ENCODE measurements around the gene CARMIL1.
"Not testable (repeated sequence)": the region's sequence is repeated elsewhere in the genome, so short reads cannot be mapped to it uniquely, and the experiment has no call there.

CARMIL1 gene

DNA sequence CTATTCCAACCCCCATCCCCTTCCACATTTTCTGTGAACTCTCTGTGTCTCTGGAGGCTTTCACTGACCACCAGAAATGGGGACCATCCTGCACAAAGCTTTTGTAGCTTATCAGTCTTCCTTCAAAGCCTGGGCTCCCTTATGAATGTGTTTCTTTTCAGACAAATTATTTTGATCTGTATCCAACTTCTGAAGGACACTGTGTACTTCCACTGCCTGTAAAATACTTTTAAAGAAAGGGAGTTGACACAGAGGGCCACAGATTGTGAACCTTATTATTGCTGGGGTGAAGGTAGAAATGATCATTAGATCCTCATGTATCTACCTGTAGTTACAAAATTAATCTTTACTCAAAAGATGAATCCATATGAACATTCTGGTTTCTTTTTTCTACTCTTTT lies 135.6 kb downstream of the CARMIL1 start:
- no peak for DNase-seq

DNA sequence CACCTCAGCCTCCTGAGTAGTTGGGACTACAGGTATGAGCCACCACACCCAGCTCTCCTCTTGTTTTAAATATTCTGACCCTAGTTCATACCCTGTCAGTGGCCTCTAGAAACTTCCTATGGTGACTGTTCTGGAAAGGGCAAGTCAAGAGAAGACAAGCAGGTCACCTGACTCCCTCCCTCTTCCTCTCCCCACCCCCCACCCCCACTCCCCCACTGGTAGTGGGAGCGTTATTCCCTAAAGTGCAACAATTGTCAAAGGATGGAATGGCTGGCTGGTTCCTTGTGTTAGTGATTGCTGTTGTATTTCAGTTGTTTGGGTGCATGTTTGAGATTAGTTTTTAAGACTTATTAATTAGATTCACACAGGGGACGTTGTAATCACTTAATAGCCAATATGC lies 136.1 kb downstream of the CARMIL1 start:
- DNase-seq = no peak

DNA sequence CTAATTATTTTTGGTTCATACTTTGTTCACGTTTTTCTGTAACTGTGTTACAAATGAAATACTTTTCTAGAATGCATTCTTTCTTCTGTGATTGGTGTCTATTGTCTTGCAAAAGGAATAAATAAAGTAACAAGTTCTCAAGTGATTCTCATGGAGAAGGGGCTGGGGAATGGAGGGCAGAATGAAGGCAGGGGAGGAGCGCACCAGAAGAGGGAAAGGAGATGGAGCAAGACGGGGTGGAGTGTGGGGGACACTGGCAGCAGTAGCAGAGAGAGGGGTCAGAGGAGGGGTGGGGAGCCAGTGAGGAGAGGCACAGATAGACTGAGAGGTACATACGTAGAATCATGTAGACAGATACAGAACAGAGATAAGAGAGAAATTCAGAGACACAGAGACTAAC lies 136.5 kb downstream of the CARMIL1 start:
- DNase-seq = no peak

DNA sequence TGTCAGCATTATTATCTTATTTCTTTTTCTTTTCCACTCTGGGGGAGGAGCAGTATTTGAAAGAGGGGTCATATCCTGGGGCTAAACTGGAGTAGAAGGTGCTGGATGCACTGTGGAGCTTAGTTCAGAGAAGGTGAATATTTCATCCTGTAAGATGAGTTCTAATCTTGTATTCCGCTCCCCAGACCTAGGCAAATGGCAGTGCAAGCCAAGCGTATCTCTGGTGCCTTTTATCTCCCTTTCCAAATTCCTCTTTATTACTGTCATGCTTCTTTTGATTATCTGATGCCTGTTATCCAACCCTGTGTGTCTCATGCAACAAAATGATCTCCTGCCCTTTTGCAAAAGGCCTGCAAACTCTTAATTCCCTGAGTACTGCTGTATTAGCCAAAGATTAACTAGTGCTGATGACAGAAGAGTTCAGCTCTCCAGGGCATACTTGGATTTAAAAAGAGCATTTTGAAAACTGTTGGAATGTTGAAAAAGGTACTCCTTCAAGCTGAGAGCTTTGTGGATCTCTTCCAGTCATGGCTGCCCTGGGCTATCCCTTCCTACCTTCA lies 138.0 kb downstream of the CARMIL1 start:
- no peak for DNase-seq

DNA sequence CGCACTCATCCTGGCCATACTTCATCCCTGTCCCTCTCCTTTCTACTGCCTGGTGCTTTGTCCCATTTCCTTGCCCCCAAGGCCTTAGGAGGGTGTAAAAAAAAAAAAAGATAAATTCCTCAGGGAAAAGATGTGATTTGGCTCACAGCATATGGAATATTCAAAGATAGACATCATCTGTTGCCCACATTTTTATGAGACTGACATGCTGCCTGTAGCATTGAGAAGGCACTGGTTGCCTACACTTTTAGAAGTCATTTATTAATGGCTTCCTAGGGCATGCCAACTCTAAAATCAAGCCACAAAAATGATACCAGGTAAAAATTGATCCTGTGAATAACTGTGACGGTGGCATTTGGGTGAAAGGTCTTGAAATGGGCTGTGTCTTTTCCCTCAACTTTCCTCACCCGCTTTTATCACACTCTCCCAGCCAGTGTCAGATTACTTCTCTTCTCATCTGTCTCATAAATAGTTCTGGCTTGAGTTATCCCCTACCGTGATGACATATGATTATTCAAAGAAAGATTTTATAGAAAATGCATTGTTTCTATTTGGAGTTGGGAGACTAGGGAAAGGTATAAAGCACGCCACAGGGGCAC lies 139.4 kb downstream of the CARMIL1 start:
- DNase-seq = no peak

DNA sequence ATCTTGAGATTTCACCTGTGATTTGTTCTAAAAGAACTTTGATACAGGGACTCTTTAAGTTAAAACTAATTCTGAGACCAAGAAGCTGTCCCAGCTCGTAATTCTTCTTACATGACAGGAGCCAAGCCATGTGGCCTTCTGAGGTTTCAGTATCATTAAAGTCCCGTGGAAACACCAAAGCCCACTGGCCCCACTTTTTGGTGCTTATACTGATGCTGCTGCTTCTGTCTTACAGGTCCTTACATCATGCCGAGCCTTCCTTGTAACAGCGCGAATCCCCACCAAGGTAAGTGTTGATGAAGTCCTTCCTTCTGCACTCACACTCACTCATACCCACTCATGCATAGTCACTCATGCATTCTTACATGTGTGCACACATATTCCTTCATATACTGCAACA lies 140.7 kb downstream of the CARMIL1 start:
- no peak for DNase-seq

DNA sequence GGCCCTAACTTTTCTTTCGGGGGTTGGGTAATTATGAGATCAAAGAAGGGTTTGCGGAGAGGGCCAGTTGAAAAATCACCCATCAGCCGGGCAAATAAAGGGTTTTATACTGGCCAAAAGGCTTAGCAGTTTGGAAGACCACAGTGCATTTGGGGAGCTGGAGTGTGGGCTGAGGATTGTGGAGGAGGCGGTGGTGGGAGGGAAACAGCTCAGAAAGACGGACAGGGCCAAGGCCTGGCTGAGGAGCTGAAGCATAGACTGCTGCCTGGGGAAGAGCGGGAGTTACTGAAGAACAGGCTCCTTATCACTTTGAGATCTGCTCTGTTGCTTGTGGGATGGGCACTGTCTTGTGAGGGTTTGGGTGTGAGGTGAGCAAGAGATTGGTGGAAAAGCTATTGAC lies 144.2 kb downstream of the CARMIL1 start:
- DNase-seq = no peak

DNA sequence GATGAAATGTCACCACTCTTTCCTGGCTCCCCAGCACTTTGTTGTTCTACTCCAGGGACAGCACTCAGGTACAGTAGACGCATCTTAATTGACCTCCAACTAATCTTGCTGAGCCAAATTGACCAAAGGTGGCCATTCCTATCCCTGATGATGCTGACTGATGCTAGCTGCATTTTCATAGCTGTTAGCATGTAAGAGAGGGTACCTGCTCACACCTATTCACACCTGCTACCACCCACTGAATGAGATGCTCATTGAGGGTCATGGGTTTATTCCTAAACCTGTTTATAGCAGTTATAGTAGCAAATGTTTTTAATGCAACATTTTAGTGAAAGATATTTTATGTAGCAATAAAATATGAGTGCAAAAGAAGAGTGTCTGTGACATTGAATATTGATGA lies 145.1 kb downstream of the CARMIL1 start:
- no peak for DNase-seq

DNA sequence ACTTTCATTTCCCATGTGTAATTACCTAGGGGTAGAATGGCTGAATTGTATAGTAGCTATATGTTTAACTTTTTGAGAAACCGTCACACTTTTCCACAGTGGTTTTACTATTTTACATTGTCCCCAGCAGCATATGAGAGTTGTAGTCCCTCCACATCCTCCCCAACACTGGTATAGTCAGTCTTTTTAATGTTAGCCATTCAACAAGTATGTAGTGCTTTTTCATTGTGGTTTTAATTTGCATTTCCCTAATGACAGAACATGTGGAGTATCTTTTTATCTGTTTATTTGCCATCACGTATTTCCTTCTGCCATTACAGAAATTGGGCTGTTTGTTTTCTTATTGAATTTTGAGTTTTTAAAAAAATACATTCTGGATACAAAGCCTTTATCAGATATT lies 148.4 kb downstream of the CARMIL1 start:
- DNase-seq = no peak

DNA sequence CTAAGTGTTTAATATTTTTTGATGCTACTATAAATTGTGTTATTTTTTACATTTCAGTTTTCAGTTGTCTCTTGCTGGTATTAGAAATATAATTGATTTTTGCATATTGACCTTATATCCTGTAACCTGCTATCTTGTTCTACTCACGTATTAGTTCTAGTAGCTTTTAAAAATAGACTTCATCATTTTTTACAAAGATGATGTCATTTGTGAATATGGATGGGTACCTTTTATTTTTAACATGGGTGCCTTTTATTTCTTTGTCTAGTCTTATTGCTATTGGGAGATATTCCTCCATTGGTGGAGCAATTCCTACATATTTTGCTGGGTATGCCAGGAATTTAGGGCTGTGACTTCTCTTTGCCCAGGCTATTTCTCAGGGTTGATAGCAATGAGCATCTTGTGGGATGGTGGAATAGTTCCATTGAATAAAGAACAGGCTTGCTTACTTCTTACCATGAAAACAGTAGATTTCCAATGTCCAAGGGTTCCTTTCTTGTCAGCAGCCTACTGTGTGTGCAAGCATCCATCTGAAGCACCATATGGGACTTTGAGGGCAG lies 149.7 kb downstream of the CARMIL1 start:
- DNase-seq = no peak

DNA sequence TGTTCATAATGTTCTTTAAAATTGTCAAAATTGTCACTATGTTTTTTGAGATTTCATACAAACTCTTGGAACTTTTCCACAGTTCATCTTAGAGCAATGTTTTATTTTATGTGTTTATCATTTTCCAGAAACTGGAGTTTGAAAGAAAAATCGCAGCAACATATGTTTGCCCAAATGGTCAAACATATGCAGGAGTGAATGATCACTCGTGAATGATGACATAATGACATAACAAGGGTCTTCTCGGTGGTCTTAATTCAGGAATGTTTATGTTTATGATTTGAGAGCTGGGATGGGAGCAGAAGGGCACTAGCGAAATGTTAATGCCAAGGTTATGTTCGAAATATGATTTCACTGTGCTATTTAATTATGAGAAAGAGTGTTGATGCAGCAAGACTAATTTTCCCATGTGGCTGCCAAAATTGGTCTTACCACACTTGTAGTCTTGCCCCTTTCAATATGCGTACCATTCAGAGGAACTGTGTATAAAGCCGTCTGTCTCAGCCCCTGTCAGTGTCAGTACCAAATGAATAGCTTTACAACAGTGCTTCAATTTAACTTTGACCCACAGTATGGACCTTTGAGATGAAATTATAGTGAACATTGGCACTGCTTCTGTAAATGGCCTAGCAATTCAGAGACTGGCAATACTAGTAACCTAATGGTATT lies 152.3 kb downstream of the CARMIL1 start:
- no peak for DNase-seq

DNA sequence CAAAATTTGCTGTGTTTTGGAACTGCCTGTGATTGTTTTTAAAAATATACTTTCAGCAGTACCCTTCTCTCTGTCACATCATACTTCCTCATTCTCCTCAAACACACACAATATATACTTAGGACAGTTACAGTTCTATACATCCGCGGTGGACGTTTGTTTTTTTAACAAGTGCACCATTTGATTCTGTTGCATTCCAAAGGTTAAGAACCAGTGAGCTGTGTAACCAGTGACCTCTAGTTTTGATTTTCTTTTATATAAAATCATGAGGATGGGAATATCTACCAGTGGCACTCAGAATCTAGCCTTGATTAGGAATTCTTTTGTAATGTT lies 152.8 kb downstream of the CARMIL1 start:
- DNase-seq = no peak

DNA sequence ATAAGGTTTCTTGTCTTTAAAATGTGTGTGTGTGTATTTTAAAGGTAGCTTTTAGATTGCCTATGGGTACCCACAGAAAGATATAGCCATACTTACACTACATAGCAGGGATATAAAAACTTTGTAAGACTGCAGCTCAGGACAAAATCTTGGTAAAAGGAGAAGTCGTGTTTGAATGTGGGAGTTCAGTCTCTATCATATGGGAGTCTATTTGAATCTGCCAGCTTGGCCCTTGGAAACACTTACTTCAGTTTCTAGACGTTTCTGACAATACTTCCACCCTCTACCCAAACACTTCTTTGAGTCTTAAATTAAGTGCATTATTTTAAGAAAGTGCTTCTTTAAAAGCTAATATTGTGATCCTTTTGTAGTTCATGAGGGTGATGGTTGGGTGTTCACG lies 155.7 kb downstream of the CARMIL1 start:
- no peak for DNase-seq

DNA sequence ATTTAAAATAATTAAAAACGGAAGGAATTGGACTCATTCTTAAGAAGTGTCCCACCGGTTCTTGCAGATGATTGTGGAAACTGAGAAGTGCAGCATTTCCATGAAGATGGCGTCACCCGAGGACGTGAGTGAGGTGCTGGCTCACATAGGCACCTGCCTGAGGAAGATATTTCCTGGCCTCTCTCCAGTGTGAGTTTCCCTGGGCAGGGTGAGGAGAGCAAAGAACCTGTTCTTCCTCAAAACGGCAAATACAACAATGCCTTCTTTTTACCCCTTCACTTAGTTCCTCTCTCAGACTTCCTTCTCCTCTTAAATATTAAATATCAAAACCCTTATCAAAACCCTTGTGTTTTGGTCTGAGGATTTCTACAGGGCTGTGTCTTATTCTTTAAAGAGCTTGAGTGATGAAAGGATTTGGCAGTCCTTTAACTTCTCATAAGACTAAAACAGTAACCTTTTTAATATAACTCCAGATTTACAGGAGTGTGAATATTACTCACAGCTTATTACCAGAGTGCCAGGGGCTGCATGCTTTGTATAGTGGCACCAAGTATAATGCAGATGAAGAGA lies 156.3 kb downstream of the CARMIL1 start:
- DNase-seq = no peak

DNA sequence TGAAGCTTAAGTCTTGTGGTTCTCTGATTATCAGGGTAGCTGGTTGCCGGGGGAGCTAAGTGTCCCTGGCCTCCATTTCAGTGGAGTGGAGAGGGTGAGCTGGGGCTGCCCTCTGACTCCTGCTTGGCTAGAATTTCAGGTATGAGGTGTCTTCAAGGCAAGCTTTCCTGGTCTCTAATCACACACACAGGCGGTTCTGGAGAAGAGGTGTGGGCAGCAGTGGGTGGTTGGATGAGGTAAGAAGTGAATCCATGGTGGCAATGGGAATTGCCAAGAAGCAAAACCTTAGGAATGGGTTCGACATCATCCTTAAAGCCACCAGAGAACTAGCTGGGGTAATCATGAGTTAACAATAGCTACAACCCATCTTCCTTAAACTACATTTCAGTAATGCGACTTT lies 157.6 kb downstream of the CARMIL1 start:
- DNase-seq = no peak

DNA sequence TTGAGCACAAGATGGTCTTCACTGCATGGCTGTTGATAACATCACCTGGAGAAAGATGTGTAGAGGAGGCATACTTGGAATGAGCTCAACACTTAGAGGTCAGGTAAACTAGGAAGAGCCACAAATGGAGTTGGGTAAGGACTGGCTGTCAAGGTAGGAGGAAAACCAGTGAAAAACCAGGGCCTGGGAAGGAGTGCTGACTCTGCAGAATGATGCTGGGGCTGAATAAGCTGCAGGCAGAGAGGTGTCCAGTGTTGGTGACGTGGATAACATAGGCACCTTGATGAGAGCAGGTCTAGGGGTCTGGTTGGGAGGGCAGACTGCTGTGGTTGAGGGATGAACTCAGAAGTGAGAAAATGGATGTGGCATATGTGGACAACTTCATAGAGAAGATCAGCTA lies 160.2 kb downstream of the CARMIL1 start:
- DNase-seq = no peak

DNA sequence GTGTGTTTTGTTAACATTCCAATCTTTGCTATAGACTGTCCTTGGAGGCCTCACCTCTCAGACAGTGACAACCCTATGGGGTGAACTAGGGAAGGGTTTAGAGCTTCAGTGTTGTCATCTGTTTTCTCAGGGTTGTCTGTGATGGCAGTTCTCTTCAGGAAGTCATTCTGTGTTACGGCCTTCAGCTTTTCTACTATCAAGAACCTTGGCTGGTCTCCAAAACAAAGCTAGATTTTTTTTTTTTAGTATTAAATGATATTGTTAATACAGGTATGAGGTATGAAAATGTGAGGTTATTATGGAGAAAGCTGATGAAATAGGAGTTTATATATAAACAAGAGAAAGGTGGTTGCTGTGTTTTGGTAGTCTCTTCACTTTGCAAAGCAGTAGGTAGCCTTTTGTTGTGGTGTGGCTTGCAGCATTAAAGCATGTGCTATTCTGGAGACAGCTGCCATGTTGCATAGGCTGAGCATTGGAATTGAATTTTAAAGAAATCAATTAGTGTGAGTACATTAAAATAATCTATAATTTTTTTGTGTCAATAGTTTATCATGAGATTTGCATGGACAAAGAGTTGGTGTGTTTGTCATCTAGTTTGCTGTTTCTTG lies 162.6 kb downstream of the CARMIL1 start:
- no peak for DNase-seq

DNA sequence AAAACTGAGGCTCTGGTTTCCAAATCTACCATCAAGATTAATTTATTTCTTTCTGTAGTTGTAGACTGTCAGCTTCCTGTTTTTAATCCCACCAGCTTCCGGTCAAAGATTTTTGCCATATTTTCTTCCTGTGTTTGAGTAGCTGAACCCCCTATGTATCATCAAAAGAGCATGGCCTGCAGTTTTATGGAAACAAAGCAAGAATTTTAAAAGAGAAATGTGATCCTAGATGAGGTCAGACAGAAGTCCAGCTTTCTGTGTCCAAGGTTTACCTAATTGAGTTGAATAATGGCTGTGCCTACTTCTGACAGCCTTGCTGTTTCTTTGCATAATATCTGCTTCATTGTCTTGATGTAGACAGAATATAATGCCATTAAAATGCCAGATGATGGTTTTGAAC lies 163.7 kb downstream of the CARMIL1 start:
- no peak for DNase-seq

DNA sequence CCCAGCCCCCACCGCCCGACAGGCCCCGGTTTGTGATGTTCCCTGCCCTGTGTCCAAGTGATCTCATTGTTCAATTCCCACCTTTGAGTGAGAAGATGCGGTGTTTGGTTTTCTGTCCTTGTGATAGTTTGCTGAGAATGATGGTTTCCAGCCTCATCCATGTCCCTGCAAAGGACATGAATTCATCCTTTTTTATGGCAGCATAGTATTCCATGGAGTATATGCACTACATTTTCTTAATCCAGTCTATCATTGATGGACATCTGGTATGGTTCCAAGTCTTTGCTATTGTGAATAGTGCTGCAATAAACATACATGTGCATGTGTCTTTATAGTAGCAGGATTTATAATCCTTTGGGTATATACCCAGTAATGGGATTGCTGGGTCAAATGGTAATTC lies 165.3 kb downstream of the CARMIL1 start:
- not testable (repeated sequence) for DNase-seq

DNA sequence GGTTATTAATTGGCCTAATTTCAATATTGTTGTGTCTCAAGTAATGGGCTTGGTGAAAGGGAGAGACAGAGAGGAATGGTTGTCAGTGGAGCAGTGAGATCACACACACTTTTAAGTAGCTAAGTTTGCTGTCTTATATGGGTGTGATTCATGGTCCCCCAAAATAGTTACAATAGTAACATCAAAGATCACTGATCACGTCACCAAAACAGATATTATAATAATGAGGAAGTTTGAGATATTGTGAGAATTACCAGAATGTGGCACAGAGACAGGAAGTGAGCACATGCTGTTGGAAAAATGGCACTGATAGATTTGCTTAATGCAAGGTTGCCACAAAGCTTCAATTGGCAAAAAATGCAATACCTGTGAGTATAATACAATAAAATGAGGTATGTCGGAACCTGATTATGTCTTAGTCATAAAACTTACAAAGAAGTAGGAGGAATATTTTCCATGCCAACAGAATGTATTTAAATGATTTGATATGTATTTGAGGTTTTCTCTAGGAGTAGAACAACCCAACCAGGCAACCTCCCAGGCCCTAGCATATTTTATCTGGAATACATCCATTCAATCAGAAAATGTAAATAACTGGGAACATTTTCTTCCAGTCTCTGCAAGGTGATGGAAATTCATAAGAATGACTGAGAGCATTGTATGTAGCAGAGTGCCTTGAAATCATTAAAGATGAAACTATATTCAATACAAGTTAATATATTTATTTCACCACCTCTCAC lies 167.8 kb downstream of the CARMIL1 start:
- DNase-seq = no peak

DNA sequence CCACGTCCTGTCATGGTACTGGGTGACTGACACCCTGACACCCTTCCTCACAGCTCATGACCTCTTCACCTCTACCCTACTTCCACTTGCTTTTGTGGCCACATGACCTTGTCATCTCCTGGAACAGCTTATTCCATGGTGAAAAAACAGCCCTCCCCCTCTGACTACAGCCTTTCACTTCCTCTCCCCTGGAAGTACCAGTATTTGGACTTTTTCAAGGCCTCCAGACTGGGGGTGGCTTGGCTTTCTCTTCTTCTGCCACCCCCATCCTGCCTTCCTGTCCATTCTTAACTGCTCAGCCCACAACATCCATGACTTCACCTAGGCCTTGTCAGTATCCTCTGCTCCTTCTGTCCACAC lies 168.4 kb downstream of the CARMIL1 start:
- peak; percentile 58 for DNase-seq

DNA sequence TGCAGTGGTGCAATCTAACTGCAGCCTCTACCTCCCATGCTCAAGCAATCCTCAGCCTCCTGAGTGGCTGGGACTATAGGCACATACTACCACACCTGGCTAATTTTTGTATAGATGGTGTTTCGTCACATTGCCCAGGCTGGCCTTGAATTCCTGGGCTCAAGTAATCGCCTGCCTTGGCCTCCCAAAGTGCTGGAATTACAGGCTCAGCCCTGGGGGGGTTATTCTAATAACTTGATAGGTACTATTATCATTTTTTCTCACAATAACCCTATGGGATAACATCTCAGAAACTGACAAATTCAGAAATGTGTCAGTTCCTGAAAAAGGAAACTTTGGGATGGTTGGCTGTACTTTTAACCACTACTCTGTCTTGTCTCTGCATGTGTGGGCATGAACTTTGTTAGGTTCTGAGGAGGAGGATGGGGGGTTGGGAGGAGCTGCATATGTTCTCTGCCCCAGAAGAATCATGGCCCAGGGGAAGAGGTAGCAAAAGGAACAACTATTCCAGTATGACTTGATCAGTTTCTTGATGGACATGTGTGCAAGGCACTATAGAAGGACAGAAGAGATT lies 169.9 kb downstream of the CARMIL1 start:
- no peak for DNase-seq

DNA sequence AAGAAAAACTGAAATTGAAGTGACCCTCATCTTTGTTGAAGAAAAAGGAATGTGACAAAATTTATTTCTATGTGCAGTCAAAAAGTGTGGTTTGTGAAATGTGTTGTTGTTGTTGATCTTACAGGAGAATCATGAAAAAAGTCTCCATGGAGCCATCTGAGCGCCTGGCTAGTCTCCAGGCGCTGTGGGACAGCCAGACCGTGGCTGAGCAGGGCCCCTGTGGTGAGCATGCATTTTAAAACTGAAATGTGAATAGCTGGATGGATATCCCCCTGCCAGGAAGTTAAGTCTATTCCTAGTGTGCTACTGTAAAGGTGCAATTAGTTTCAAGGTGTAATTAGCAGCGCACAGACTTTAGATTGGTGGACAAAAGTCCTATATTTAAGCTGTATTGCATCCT lies 170.6 kb downstream of the CARMIL1 start:
- DNase-seq = no peak
